B cell (primary cell): ENCODE results near the gene PACRG.

Source experiments
- CTCF ChIP-seq: fragments of 200-600 bp; IDR thresholded peaks from one replicate; pipeline ENCODE4 v1.8.0; 2022; ENCODE audit warnings: antibody characterized with exemption, mild to moderate bottlenecking
- EZH2 ChIP-seq: IDR thresholded peaks from 2 replicates; pipeline ENCODE4 v1.6.1; 2012; ENCODE audit warnings: borderline replicate concordance, low read depth, mild to moderate bottlenecking, moderate library complexity, low read length; ENCODE audit not compliant: insufficient read depth, poor library complexity, severe bottlenecking

DNA sequence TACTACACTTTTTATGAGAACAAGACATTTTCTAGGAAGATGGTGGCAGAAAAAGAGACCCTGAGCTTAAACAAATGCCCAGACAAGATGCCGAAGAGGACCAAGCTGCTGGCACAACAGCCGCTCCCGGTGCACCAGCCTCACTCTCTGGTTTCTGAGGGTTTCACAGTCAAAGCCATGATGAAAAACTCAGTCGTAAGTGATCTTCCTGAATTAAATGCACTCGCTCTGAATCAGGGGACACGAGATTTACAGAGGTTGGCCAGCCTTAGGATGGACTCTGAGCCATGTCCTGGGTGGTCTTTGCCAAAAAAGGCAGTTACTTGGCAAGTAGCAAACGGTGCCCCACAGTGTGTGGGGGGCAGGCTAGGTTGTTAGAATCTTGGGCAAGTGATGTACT, 423 bp downstream of the PACRG start:
- TF ChIP-seq CTCF (no peak), EZH2 (no peak)
